Choroid plexus epithelial cell (primary cell): ENCODE measurements around the gene HNRNPF.
"Not testable (repeated sequence)": the region's sequence is repeated elsewhere in the genome, so short reads cannot be mapped to it uniquely, and the experiment has no call there.

ENCODE experiments used
- DNase-seq: peaks from one replicate; pipeline ENCODE4 v3.0.0-alpha.2; 2010; ENCODE audit warnings: low read depth
- H3K4me3 ChIP-seq: 2 replicates; pipeline ENCODE4 v1.5.1; 2011; ENCODE audit warnings: low read depth, mild to moderate bottlenecking, control low read depth, low read length, moderate library complexity
- TF ChIP-seq, protein P1 (sequence below): conservative IDR thresholded peaks from 2 replicates; pipeline ENCODE4 v1.5.1; 2011; ENCODE audit warnings: low read depth, mild to moderate bottlenecking, control low read depth, inconsistent platforms, low read length, moderate library complexity

Gene HNRNPF

DNA sequence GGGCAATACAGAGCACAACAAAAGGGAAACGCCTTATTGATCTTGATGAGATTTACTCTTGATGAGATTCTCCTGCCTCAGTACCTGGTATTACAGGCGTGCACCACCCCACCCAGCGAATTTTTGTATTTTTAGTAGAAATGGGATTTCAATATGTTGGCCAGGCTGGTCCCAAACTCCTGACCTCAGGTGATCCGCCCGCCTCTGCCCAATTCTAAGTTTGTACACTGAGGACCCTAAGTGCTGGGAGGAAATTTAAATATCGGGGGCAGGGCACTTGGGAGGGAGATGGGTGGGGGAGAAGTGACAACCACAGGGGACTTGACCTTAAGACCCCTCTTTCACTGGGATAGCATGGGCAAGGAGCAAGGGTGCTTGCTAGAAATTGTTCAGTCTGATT, 14.1 kb downstream of the HNRNPF start:
- DNase-seq, result no peak
- peak overlapping the region; percentile 74 for H3K4me3 ChIP-seq
- TF ChIP-seq, protein P1, sequence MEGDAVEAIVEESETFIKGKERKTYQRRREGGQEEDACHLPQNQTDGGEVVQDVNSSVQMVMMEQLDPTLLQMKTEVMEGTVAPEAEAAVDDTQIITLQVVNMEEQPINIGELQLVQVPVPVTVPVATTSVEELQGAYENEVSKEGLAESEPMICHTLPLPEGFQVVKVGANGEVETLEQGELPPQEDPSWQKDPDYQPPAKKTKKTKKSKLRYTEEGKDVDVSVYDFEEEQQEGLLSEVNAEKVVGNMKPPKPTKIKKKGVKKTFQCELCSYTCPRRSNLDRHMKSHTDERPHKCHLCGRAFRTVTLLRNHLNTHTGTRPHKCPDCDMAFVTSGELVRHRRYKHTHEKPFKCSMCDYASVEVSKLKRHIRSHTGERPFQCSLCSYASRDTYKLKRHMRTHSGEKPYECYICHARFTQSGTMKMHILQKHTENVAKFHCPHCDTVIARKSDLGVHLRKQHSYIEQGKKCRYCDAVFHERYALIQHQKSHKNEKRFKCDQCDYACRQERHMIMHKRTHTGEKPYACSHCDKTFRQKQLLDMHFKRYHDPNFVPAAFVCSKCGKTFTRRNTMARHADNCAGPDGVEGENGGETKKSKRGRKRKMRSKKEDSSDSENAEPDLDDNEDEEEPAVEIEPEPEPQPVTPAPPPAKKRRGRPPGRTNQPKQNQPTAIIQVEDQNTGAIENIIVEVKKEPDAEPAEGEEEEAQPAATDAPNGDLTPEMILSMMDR, result no peak

GRCh38 chr10:43393606-43394360, 15.2 kb downstream of the HNRNPF start:
- TF ChIP-seq, protein P1, result no peak
- no peak for DNase-seq
- H3K4me3 ChIP-seq, result no peak overlapping the region

- not testable (repeated sequence) for H3K4me3 ChIP-seq, DNase-seq
Measured at GRCh38 chr10:43393186-43393585, 15.8 kb downstream of the HNRNPF start.

DNA sequence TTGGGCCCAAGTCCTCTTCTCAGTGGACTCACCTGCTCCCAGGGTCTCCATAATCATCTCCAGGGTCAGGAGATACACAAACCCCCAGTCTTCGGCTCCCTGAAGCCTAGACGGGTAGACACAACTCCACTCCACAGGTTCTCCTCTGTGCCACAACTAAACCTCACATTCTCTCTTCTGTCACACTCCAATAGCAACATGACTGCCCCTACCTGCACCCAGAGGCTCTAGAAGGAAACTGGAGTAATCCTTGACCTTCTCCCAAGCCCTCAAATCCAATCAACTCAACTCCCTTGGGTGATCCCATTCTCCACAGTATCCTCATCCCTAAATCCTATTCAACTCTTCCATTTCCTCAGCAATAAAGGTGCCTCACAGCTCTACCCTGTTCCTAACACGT, 16.2 kb downstream of the HNRNPF start:
- no peak for DNase-seq
- no peak overlapping the region for H3K4me3 ChIP-seq
- TF ChIP-seq, protein P1, result no peak

DNA sequence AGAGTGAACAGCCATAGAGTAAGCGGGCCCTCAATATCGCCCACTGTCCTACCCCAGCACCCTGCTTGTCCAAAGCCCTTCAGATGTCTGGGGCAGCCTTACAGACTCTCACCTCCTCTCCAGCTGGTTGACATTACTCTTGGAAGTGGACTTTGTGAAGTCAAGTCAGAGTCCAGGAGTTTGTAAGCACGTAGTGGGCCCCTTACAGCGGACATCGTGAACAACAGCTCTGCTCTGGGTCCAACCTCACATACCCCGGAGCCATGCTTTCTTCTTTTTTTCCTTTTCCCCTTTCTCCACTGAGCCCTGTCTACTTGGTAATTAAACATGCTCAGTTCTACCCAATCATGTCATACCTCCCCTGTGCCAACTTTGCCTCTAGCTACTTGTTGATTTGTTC, 17.5 kb downstream of the HNRNPF start:
- no peak overlapping the region for H3K4me3 ChIP-seq
- TF ChIP-seq, protein P1, result no peak
- no peak for DNase-seq

DNA sequence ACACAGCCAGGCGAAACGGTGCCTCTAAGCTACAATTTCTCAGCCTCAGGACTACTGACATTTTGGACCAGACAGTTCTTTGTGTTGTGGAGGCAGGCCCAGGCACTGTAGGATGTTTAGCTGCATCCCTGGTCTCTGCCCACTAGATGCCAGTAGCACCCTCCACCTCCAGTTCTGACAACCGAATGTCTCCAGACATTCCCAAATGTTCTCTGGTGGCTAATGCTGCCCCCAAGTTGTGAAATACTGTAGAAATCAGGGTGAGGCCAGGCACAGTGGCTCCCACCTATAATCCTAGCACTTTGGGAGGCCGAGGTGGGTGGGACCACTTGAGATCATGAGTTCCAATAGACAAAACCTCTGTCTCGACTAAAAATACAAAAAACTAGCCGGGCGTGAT, 18.2 kb downstream of the HNRNPF start:
- DNase-seq, result peak; percentile 69
- no peak overlapping the region for H3K4me3 ChIP-seq
- TF ChIP-seq, protein P1, result peak; percentile 76

GRCh38 chr10:43390333-43390732, 18.7 kb downstream of the HNRNPF start:
- TF ChIP-seq, protein P1, result no peak
- no peak for DNase-seq
- H3K4me3 ChIP-seq, result no peak overlapping the region

- DNase-seq, result no peak
- TF ChIP-seq, protein P1, result no peak
- H3K4me3 ChIP-seq, result no peak overlapping the region
Measured at GRCh38 chr10:43389867-43390266, 19.1 kb downstream of the HNRNPF start.
